Transverse colon (tissue), 3 donors: Measurements from ENCODE around the gene RBM20.

Experiments used
- CTCF ChIP-seq, 5 experiments: fragments of 200-600 bp in 3 of 5; fragments of 450-650 bp in 2 of 5; sonication (generic) in 3 of 5; IDR thresholded peaks; 1 replicate in 2 of 5; 2 replicates in 3 of 5; pipeline ENCODE4 v1.5.1; 2016 to 2017; ENCODE audit warnings: antibody characterized with exemption in 5 of 5, inconsistent platforms in 3 of 5, mild to moderate bottlenecking in 2 of 5, moderate library complexity in 1 of 5
- POLR2A ChIP-seq: fragments of 450-650 bp; IDR thresholded peaks from one replicate; pipeline ENCODE4 v1.6.1; 2016; ENCODE audit warnings: antibody characterized with exemption, mild to moderate bottlenecking, moderate library complexity

- TF ChIP-seq POLR2A = no peak
- TF ChIP-seq CTCF (IDR thresholded peaks at IDR 0.05) = no peak
Measured at GRCh38 chr10:110724937-110725336, 80.8 kb downstream of the RBM20 start.
